ENCODE data around the gene BABAM2.

The BABAM2 gene

DNA sequence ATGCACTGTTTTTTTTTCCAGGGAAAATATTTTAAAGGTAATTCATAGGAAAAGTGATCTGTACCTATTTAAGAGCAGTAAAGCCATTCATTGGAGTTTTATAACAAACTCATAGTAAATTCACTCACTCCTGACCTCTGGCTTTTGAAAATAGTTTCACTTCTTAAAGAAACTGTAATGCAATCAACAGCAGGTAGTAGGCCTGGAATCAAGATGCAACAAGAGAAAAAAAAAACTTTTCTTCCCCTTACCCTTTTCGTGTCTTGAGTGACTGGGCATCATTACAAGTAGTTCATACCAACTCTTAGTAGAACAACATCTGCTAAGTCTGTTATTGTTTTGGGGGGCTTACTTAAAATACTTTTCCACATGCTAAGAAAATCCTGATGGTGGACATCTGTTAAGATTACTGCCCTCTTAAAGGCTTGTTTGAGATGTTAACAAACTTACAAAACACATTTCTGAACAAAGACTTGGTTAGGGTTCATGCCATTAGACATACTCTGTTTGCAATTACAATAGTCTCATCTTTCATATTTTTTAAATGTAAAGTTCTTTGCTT is 338.0 kb downstream of the BABAM2 start:
- TF ChIP-seq, protein P1, sequence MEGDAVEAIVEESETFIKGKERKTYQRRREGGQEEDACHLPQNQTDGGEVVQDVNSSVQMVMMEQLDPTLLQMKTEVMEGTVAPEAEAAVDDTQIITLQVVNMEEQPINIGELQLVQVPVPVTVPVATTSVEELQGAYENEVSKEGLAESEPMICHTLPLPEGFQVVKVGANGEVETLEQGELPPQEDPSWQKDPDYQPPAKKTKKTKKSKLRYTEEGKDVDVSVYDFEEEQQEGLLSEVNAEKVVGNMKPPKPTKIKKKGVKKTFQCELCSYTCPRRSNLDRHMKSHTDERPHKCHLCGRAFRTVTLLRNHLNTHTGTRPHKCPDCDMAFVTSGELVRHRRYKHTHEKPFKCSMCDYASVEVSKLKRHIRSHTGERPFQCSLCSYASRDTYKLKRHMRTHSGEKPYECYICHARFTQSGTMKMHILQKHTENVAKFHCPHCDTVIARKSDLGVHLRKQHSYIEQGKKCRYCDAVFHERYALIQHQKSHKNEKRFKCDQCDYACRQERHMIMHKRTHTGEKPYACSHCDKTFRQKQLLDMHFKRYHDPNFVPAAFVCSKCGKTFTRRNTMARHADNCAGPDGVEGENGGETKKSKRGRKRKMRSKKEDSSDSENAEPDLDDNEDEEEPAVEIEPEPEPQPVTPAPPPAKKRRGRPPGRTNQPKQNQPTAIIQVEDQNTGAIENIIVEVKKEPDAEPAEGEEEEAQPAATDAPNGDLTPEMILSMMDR (IDR thresholded peaks at IDR 0.05; ENCODE audit: low read depth, low read length, missing control alignments), result no peak
- no peak for DNase-seq (ENCODE audit: low read depth)
- H3K4me3 ChIP-seq (ENCODE audit: low read depth, low read length), result no peak overlapping the region

DNA sequence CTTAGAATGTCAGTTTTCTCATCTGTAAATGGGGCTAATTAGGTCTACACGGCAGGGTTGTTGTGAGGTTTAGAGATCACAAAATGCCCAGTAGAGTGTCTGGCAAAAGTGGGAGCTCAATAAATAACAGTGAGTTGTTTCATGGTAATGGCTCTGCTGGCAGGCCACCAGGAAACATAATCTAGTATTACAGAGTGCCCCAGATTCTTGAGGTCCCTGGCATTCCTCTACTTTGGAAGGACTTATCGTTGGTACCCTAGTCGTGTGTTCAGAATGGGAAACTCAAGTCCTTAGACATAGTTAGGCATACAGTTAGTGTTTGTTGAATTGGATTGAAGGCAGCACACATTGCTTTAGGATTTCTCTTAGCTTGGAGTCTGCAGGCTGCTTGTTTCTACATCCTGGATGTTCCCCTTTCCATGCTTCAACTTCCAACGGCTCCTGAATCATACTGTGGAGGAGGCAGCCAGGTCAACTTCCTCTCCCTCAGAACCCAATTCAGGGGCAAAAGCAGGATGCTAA is 340.6 kb downstream of the BABAM2 start:
- TF ChIP-seq, protein P1 (IDR thresholded peaks at IDR 0.05; ENCODE audit: low read depth, low read length, missing control alignments), result no peak
- no peak for DNase-seq (ENCODE audit: low read depth)
- no peak overlapping the region for H3K4me3 ChIP-seq (ENCODE audit: low read depth, low read length)

GRCh38 chr2:28232295-28232694 is 341.8 kb downstream of the BABAM2 start:
- TF ChIP-seq, protein P1 (IDR thresholded peaks at IDR 0.05; ENCODE audit: low read depth, low read length, missing control alignments), result no peak
- DNase-seq (ENCODE audit: low read depth), result no peak

GRCh38 chr2:28233164-28233676 is 342.7 kb downstream of the BABAM2 start:
- TF ChIP-seq, protein P1 (IDR thresholded peaks at IDR 0.05; ENCODE audit: low read depth, low read length, missing control alignments), result no peak
- no peak overlapping the region for H3K4me3 ChIP-seq (ENCODE audit: low read depth, low read length)
- DNase-seq (ENCODE audit: low read depth), result no peak

More at GRCh38 chr2:28232295-28232694, 341.8 kb downstream of the BABAM2 start:
- H3K4me3 ChIP-seq (ENCODE audit: low read depth, low read length), result no peak overlapping the region

- DNase-seq (ENCODE audit: low read depth), result no peak
- TF ChIP-seq, protein P1 (IDR thresholded peaks at IDR 0.05; ENCODE audit: low read depth, low read length, missing control alignments), result no peak
- H3K4me3 ChIP-seq (ENCODE audit: low read depth, low read length), result no peak overlapping the region
Measured at GRCh38 chr2:28234807-28235206, 344.3 kb downstream of the BABAM2 start.

DNA sequence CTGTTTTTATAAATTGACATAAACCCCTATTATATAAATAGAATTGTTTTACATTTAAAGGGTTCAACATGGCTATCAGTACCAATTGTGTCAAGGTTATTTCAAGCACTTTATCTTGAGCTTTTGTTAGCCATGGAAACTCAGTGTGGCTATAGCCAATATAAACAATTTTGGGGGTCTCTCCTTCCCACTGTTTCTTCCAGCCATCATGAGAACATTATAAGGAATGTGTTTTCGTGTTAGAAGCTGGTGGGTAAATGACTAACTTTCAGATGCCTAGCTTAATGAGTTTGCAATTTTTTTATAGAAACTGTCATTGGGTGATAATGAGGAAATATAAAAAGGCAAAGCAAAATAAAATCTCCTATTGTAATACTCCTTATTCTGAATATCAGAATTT is 348.7 kb downstream of the BABAM2 start:
- DNase-seq (ENCODE audit: low read depth), result no peak
- TF ChIP-seq, protein P1 (IDR thresholded peaks at IDR 0.05; ENCODE audit: low read depth, low read length, missing control alignments), result no peak
- H3K4me3 ChIP-seq (ENCODE audit: low read depth, low read length), result no peak overlapping the region

GRCh38 chr2:28240937-28241336 is 350.4 kb downstream of the BABAM2 start:
- DNase-seq (ENCODE audit: low read depth), result no peak
- TF ChIP-seq, protein P1 (IDR thresholded peaks at IDR 0.05; ENCODE audit: low read depth, low read length, missing control alignments), result no peak
- H3K4me3 ChIP-seq (ENCODE audit: low read depth, low read length), result no peak overlapping the region
